GM12878 (cell line): ENCODE data around the gene KIF26A. TPM values are rescaled to one million over a fixed set of nuclear protein-coding genes. Genes with fewer than 3 reads are reported as not detected.

Experiments used
- ATAC-seq: fragments of 200-7000 bp; cut with Tn5 transposase; 3 replicates; pipeline ENCODE4 v1.9.1; 2020; ENCODE audit warnings: mild to moderate bottlenecking, moderate library complexity
- BruUV-seq: library from RNA; stranded (reverse); fragments of 400-500 nt; replicated peaks from 2 replicates; lab custom pipeline; 2021; lab: Mats Ljungman, UMichigan
- CTCF ChIA-PET: fragments of 300-600 bp; sonication (Branson Sonifier 250); formaldehyde crosslinking; extraction: SDS; loops from one replicate; lab custom pipeline; 2021; ENCODE audit warnings: inconsistent platforms; lab: Yijun Ruan, JAX
- POLR2A ChIA-PET: fragments of 350-600 bp; formaldehyde crosslinking; extraction: SDS; loops from one replicate; lab custom pipeline; 2021; ENCODE audit warnings: inconsistent platforms; lab: Charles Lee
- RAD21 ChIA-PET: fragments of 300-600 bp; sonication (Branson Sonifier 250); formaldehyde crosslinking; loops from one replicate; lab custom pipeline; 2023; ENCODE audit warnings: antibody characterized with exemption; ENCODE audit not compliant: unreplicated experiment; lab: Charles Lee
- SMC1A ChIA-PET: fragments of 300-600 bp; sonication (Branson Sonifier 250); formaldehyde crosslinking; loops from one replicate; lab custom pipeline; 2023; ENCODE audit not compliant: unreplicated experiment, uncharacterized antibody; lab: Charles Lee
- DNase-seq: peaks from one replicate; pipeline ENCODE4 v3.0.0-alpha.2; 2011; ENCODE audit warnings: low read depth, low spot score
- FAIRE-seq: peaks from 3 replicates; lab custom pipeline; 2011; peaks lifted over from hg19 to GRCh38; lab: Jason Lieb, UNC
- H2AFZ ChIP-seq: 2 replicates; pipeline ENCODE4 v1.6.0; 2011; ENCODE audit warnings: low read depth, low read length, control low read depth; ENCODE audit not compliant: control insufficient read depth
- H3K27ac ChIP-seq: 2 replicates; pipeline ENCODE4 v1.5.1; 2011; ENCODE audit warnings: control low read depth; ENCODE audit not compliant: control insufficient read depth, insufficient read depth
- H3K27me3 ChIP-seq, 2 experiments: replicated peaks in 1 of 2; 2 replicates each; pipeline versions ENCODE4 v1.6.0 to v1.6.1; 2011; ENCODE audit warnings: low read length in 1 of 2; ENCODE audit not compliant: control insufficient read depth in 2 of 2, insufficient read depth in 2 of 2
- H3K36me3 ChIP-seq, 2 experiments: 2 replicates each; pipeline ENCODE4 v1.5.1; 2011; ENCODE audit warnings: low read length in 1 of 2; ENCODE audit not compliant: control insufficient read depth in 2 of 2, insufficient read depth in 2 of 2
- H3K4me1 ChIP-seq: 2 replicates; pipeline ENCODE4 v1.6.1; 2011; ENCODE audit warnings: mild to moderate bottlenecking, low read length, moderate library complexity, mixed read lengths; ENCODE audit not compliant: control insufficient read depth, insufficient read depth
- H3K4me2 ChIP-seq: 2 replicates; pipeline ENCODE4 v1.6.0; 2011; ENCODE audit warnings: control low read depth; ENCODE audit not compliant: control insufficient read depth, insufficient read depth
- H3K4me3 ChIP-seq: fragments of 200-600 bp; sonication (generic); 2 replicates; pipeline ENCODE4 v1.5.1; 2016
- H3K79me2 ChIP-seq: 2 replicates; pipeline ENCODE4 v1.6.0; 2011; ENCODE audit warnings: low read length; ENCODE audit not compliant: control insufficient read depth, insufficient read depth
- H3K9ac ChIP-seq: 2 replicates; pipeline ENCODE4 v1.8.0; 2011; ENCODE audit warnings: low read length, control low read depth, mixed read lengths; ENCODE audit not compliant: control insufficient read depth, insufficient read depth
- H3K9me3 ChIP-seq: replicated peaks from 3 replicates; pipeline ENCODE4 v1.5.1; 2011; ENCODE audit warnings: mild to moderate bottlenecking, low read length; ENCODE audit not compliant: control insufficient read depth, insufficient read depth
- H4K20me1 ChIP-seq: 2 replicates; pipeline ENCODE4 v1.6.0; 2011; ENCODE audit not compliant: control insufficient read depth, insufficient read depth
- RAD51 ChIP-seq: fragments of 450-650 bp; IDR thresholded peaks from 2 replicates; pipeline ENCODE4 v1.6.1; 2016; ENCODE audit warnings: moderate library complexity, mild to moderate bottlenecking, inconsistent platforms
- SUPT20H ChIP-seq: IDR thresholded peaks from 2 replicates; pipeline ENCODE4 v1.6.1; 2011; ENCODE audit warnings: low read depth, mild to moderate bottlenecking, low read length, moderate library complexity, borderline replicate concordance; ENCODE audit not compliant: control insufficient read depth
- WGBS: methylation state at CpG from one replicate; pipeline ENCODE4 v1.1.6; 2016; ENCODE audit warnings: low lambda C conversion rate; ENCODE audit not compliant: insufficient replicate concordance, insufficient coverage; ENCODE audit errors: missing lambda C conversion rate; 5-methylcytosine and 5-hydroxymethylcytosine counted together
- in situ Hi-C: fragments of 300-500 bp; cut with MboI; formaldehyde crosslinking; loops from 9 replicates; pipeline ENCODE4 v1.14.3; 2018; ENCODE audit warnings: mixed read lengths
- intact Hi-C: fragments of 100-400 bp; cut with micrococcal nuclease; formaldehyde crosslinking; loops from one replicate; pipeline ENCODE4 v1.14.2; 2022; ENCODE audit not compliant: unreplicated experiment
- polyA plus RNA-seq, 11 experiments: library from polyadenylated mRNA; depleted of rRNA in 4 of 11; unstranded in 6 of 11; stranded (reverse) in 5 of 11; fragments of >200 nt; fragmentation: Nextera tagmentation in 4 of 11; fragmentation: Illumina TruSeq in 1 of 11; extraction: Ambion mirVana in 4 of 11; extraction: Trizol in 1 of 11; gene quantifications; 1 replicate in 1 of 11; 2 replicates in 10 of 11; pipeline versions ENCODE4 v1.2.1 to v1.2.3, GENCODE V29; 2011 to 2016; ENCODE audit warnings: inconsistent platforms in 2 of 11, missing spikeins in 2 of 11, low read depth in 1 of 11
- total RNA-seq, 4 experiments: library from RNA; depleted of rRNA in 3 of 4; stranded (reverse); fragments of >200 nt in 3 of 4; fragmentation: Illumina TruSeq in 1 of 4; extraction: Trizol in 1 of 4; gene quantifications; 2 replicates each; pipeline versions ENCODE4 v1.2.1 to v1.2.3, GENCODE V29; 2013 to 2021
- TF ChIP-seq, protein P1 (sequence below): fragments of 450-650 bp; IDR thresholded peaks from 2 replicates; pipeline ENCODE4 v1.6.1; 2016; ENCODE audit warnings: mild to moderate bottlenecking
- TF ChIP-seq, protein P2 (sequence below): IDR thresholded peaks from 2 replicates; pipeline ENCODE4 v1.6.1; 2012; ENCODE audit warnings: low read depth, low read length, improper control_type of control experiment

KIF26A gene
- total and polyA plus RNA-seq, 10 of the 15 experiments (the other 5 are each of a cell fraction or from before 2014, with no cell fraction given), result 0.05 TPM; not detected in 9

DNA sequence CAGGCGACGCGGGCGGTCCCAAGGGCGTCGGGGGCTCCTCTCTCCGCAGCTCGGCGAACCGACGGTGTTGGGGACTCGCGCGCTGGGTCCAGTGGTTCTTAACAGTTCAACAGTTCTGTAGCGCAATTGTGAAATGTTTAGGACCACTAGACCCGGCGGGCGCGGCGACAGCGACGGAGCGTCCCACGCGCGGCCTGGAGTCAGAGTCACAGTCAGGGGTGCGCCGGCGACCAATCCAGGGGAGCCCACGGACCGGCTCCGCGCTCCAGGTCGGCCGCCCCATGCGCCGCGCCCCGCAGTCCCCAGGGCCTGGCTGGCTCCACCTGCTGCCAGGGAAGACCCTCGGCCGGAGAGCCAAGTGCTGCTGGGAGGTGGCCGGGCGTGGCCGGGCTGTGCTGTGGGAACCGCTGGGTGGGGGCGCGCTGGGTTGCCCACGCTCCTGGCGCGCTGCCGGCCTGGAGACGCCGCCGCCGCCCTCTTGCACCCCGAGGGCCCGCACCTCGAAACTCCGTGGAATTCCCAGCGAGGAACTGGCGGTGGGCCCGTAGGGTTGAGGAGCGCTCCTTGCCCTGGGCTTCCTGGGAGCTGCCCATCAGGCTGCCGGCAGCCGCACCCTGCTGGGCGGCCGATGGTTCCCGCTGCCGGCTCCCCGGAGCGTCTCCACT, 20.9 kb upstream of the KIF26A start:
- no peak for ATAC-seq
- BruUV-seq, result no TSS peak
- intact Hi-C loops, result no loop called here
- POLR2A ChIA-PET, result no interaction called here
- no peak for DNase-seq
- H3K4me2 ChIP-seq, result no peak overlapping the region
- TF ChIP-seq, protein P1, sequence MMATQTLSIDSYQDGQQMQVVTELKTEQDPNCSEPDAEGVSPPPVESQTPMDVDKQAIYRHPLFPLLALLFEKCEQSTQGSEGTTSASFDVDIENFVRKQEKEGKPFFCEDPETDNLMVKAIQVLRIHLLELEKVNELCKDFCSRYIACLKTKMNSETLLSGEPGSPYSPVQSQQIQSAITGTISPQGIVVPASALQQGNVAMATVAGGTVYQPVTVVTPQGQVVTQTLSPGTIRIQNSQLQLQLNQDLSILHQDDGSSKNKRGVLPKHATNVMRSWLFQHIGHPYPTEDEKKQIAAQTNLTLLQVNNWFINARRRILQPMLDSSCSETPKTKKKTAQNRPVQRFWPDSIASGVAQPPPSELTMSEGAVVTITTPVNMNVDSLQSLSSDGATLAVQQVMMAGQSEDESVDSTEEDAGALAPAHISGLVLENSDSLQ, result no peak
- TF ChIP-seq SUPT20H, result no peak
- TF ChIP-seq, protein P2, sequence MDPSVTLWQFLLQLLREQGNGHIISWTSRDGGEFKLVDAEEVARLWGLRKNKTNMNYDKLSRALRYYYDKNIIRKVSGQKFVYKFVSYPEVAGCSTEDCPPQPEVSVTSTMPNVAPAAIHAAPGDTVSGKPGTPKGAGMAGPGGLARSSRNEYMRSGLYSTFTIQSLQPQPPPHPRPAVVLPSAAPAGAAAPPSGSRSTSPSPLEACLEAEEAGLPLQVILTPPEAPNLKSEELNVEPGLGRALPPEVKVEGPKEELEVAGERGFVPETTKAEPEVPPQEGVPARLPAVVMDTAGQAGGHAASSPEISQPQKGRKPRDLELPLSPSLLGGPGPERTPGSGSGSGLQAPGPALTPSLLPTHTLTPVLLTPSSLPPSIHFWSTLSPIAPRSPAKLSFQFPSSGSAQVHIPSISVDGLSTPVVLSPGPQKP, result no peak
- no peak for TF ChIP-seq RAD51
- TF ChIP-seq, all 136 proteins: peak for 0
- in situ Hi-C loops, result no loop called here
- no peak overlapping the region for H2AFZ ChIP-seq
- no peaks in the 10 kb centered on the region for H3K36me3 ChIP-seq
- no peak for FAIRE-seq
- H4K20me1 ChIP-seq, result no peaks in the 10 kb centered on the region
- H3K79me2 ChIP-seq, result no peaks in the 10 kb centered on the region
- H3K4me1 ChIP-seq, result no peaks in the 10 kb centered on the region
- WGBS, result 81% methylated on average over 64 of the region's 71 CpGs
- H3K4me3 ChIP-seq, result no peak overlapping the region
- H3K9me3 ChIP-seq, result no peaks in the 10 kb centered on the region
- ChIA-PET RAD21 (no interaction called here), CTCF (no interaction called here), SMC1A (no interaction called here)
- H3K9ac ChIP-seq, result no peak overlapping the region
- no peak overlapping the region for H3K27ac ChIP-seq
- no peaks in the 10 kb centered on the region; a peak in 1 of 4 replicates for H3K27me3 ChIP-seq
